MCF 10A (cell line): Measurements from ENCODE around the gene ATP13A5. TPM values are rescaled to one million over a fixed set of nuclear protein-coding genes. Genes with fewer than 3 reads are reported as not detected.

Experiments
- BruUV-seq: library from RNA; stranded (reverse); fragments of 400-500 nt; replicated peaks from 2 replicates; lab custom pipeline; 2021; lab: Mats Ljungman, UMichigan
- CTCF ChIA-PET: fragments of 300-600 bp; sonication (Branson Sonifier 250); formaldehyde crosslinking; extraction: SDS; loops from one replicate; lab custom pipeline; 2021; ENCODE audit warnings: antibody characterized with exemption, inconsistent platforms; lab: Yijun Ruan, JAX
- POLR2A ChIA-PET: fragments of 300-600, 350-650 bp; sonication (Branson Sonifier 250); formaldehyde crosslinking; extraction: SDS; loops from one replicate; lab custom pipeline; 2020; ENCODE audit warnings: antibody characterized with exemption, inconsistent platforms; lab: Yijun Ruan, JAX
- DNase-seq: peaks from one replicate; pipeline ENCODE4 v3.0.0-alpha.2; 2018; ENCODE audit not compliant: unreplicated experiment
- H3K27ac Mint-ChIP-seq: one replicate; pipeline ENCODE4 v1.8.0; 2022; ENCODE audit warnings: mild to moderate bottlenecking, low read depth, mixed read lengths; ENCODE audit not compliant: unreplicated experiment
- H3K27me3 Mint-ChIP-seq: one replicate; pipeline ENCODE4 v1.8.0; 2022; ENCODE audit warnings: mixed read lengths; ENCODE audit not compliant: insufficient read depth, unreplicated experiment
- H3K36me3 Mint-ChIP-seq: one replicate; pipeline ENCODE4 v1.8.0; 2022; ENCODE audit warnings: mild to moderate bottlenecking, moderate library complexity, mixed read lengths; ENCODE audit not compliant: insufficient read depth, unreplicated experiment
- H3K4me1 Mint-ChIP-seq: one replicate; pipeline ENCODE4 v1.8.0; 2022; ENCODE audit warnings: mixed read lengths; ENCODE audit not compliant: insufficient read depth, unreplicated experiment
- H3K4me3 Mint-ChIP-seq: one replicate; pipeline ENCODE4 v1.8.0; 2022; ENCODE audit warnings: mild to moderate bottlenecking, moderate library complexity, mixed read lengths; ENCODE audit not compliant: unreplicated experiment
- H3K9me3 Mint-ChIP-seq: one replicate; pipeline ENCODE4 v1.8.0; 2022; ENCODE audit warnings: mixed read lengths; ENCODE audit not compliant: unreplicated experiment
- intact Hi-C: fragments of 100-400 bp; cut with micrococcal nuclease; formaldehyde crosslinking; loops from 2 replicates; pipeline ENCODE4 v1.14.1; 2022
- total RNA-seq: library from RNA; stranded (reverse); gene quantifications from 2 replicates; pipeline ENCODE4 v1.2.3, GENCODE V29; 2022
- TF ChIP-seq, protein P1 (sequence below): fragments of 200-600 bp; IDR thresholded peaks from one replicate; pipeline ENCODE4 v1.8.0; 2022; ENCODE audit warnings: antibody characterized with exemption, mild to moderate bottlenecking; ENCODE audit not compliant: unreplicated experiment

The ATP13A5 gene
- total RNA-seq, 1 experiment from 2014 or later: not detected

DNA sequence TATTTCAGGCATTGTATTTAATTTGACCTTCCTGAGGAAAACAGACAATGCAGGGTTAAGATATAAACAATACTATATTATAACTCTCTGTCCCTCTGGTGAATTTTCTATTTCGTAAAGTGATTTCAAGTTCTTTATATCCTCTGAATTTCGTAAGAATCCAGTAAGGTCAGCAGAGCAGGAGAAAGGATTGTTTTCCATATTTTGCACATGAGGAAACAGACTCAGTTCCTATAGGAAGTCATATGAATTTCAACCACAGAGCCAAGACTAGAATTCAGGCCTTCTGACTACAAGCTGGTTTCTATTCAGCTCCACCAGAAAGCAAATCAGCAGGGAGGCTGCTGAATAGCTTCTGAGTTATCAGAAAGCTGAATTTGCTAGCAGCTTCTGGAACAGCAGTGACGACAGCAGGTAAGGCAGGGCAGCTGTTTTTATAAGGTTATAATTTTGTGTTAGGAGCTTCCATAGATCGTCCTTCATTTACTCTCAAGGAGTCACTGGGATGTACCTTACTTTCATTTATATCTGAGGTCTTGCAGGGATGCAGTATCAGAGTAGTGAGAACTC is 148.6 kb downstream of the ATP13A5 start:
- H3K27ac Mint-ChIP-seq: no peak overlapping the region
- TF ChIP-seq, protein P1, sequence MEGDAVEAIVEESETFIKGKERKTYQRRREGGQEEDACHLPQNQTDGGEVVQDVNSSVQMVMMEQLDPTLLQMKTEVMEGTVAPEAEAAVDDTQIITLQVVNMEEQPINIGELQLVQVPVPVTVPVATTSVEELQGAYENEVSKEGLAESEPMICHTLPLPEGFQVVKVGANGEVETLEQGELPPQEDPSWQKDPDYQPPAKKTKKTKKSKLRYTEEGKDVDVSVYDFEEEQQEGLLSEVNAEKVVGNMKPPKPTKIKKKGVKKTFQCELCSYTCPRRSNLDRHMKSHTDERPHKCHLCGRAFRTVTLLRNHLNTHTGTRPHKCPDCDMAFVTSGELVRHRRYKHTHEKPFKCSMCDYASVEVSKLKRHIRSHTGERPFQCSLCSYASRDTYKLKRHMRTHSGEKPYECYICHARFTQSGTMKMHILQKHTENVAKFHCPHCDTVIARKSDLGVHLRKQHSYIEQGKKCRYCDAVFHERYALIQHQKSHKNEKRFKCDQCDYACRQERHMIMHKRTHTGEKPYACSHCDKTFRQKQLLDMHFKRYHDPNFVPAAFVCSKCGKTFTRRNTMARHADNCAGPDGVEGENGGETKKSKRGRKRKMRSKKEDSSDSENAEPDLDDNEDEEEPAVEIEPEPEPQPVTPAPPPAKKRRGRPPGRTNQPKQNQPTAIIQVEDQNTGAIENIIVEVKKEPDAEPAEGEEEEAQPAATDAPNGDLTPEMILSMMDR: no peak
- POLR2A ChIA-PET: no interaction called here

DNA sequence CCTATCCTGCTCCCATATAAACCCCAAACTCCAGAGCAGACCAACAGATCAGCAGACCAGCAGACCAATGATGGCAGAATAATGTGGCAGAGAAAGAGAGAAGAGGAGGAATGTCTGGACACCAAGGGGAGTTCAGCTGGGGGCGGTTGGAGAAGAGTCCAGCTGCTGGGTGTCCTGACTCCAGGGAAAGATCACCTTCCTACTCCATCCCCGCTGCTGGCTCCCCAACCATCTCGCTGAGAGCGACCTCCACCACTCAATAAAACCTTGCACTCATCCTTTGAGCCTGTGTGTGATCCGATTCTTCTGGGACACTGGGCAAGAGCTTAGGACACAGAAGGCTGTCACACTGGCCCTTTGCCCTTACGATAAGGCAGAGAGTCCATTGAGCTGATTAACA is 150.3 kb downstream of the ATP13A5 start:
- Mint-ChIP-seq H3K27me3 (peaks cover 31% of the 10 kb centered on the region), H3K27ac (no peak overlapping the region), H3K4me1 (no peaks in the 10 kb centered on the region), H3K9me3 (no peaks in the 10 kb centered on the region), H3K36me3 (no peaks in the 10 kb centered on the region), H3K4me3 (no peak overlapping the region)
- ChIA-PET CTCF (interaction anchor here (0.9 kb wide), 1 partner anchor 224 kb away, joined by 4 read pairs; no protein-coding TSS in a partner anchor), POLR2A (no interaction called here)
- TF ChIP-seq, protein P1: no peak
- BruUV-seq: no TSS peak
- DNase-seq: no peak
- intact Hi-C loops: no loop called here

More for the DNA sequence above, 148.6 kb downstream of the ATP13A5 start:
- H3K27me3 Mint-ChIP-seq: peaks cover 22% of the 10 kb centered on the region
- no peaks in the 10 kb centered on the region for H3K4me1 Mint-ChIP-seq
- no TSS peak for BruUV-seq
- CTCF ChIA-PET: interaction anchor here (0.6 kb wide), 1 partner anchor 344 kb away, joined by 3 read pairs; no protein-coding TSS in a partner anchor
- H3K36me3 Mint-ChIP-seq: no peaks in the 10 kb centered on the region
- DNase-seq: no peak
- H3K4me3 Mint-ChIP-seq: no peak overlapping the region
- intact Hi-C loops: no loop called here
- no peaks in the 10 kb centered on the region for H3K9me3 Mint-ChIP-seq

DNA sequence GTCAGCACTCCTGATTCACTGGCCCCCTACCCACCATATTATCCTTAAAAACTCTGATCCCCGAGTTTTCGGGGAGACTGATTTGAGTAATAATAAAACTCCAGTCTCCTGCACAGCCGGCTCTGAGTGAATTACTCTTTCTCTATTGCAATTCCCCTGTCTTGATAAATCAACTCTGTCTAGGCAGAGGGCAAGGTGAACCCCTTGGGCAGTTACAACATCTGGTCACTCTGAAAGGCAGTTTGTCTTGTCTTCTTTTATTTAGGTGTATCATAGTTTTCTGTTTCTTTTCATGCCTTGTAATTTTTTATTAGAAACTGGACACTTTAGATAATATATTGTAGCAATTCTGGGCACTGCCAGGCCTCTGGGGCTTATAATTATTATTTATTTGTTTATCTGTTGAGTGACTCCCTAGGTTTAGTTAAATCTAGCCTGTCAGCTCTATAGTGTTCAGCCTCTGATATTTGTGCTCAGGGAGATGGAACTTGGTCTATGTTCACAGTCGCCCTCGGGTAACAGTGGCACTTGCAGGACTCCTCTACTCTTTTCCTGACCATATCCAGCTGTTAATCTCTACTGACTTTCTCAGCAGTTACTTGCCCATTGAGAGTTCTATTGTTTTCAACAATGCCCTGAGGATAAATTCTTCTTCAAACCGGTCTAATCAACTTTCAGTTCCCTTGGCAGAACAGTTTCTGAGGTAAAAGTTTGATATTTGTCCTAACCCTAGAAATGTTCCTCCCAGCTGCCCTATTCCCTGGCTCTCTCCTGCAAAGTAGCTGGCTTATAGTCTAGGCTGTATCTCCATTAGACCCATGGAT is 153.0 kb downstream of the ATP13A5 start:
- no peaks in the 10 kb centered on the region for H3K4me1 Mint-ChIP-seq
- DNase-seq: no peak
- BruUV-seq: no TSS peak
- H3K27me3 Mint-ChIP-seq: peaks cover 47% of the 10 kb centered on the region
- TF ChIP-seq, protein P1: no peak
- no peaks in the 10 kb centered on the region for H3K36me3 Mint-ChIP-seq
- intact Hi-C loops: no loop called here
- ChIA-PET POLR2A (interaction anchor here (0.5 to 1.3 kb wide), 2 partner anchors 49 to 50 kb away, joined by 3 read pairs; no protein-coding TSS in a partner anchor), CTCF (interaction anchor here (1.2 to 1.4 kb wide), 2 partner anchors 21 to 413 kb away, joined by 3 to 5 read pairs; no protein-coding TSS in a partner anchor)
- no peak overlapping the region for H3K27ac Mint-ChIP-seq
- no peaks in the 10 kb centered on the region for H3K9me3 Mint-ChIP-seq
- no peak overlapping the region for H3K4me3 Mint-ChIP-seq

Other genes with a start within 250 kb of the ATP13A5 start
- 0.93 and 1.0 TPM in 2 replicates for gene PLAAT1, start 137.5 kb downstream of the ATP13A5 start, total RNA-seq
- gene ATP13A4, start 176.1 kb upstream of the ATP13A5 start, total RNA-seq: not detected in 2 replicates
- 62.5 and 73.4 TPM in 2 replicates for gene OPA1, start 214.5 kb upstream of the ATP13A5 start, total RNA-seq